ENCODE data around the gene RALB. TPM values are rescaled to one million over a fixed set of nuclear protein-coding genes. Genes with fewer than 3 reads are reported as not detected.

The RALB gene
- total RNA-seq, 4 donors from 2014 or later = 20.1 to 45.0 (median 30.4) TPM

- no peaks in the 10 kb centered on the region for H3K36me3 ChIP-seq
- H3K4me3 ChIP-seq = no peak overlapping the region
- DNase-seq = no peak
- ATAC-seq = no peak
- H3K27me3 ChIP-seq = no peaks in the 10 kb centered on the region
- H3K9me3 ChIP-seq = no peaks in the 10 kb centered on the region
- peaks cover 4% of the 10 kb centered on the region in 2 donors for H3K4me1 ChIP-seq
- intact Hi-C loops (cut with DNase I; ENCODE audit: low total_unique reads) (no loop called here), in situ Hi-C loops (cut with MboI; ENCODE audit: low sequenced_read_pairs in 4 of 4) (no loop called here)
- H3K27ac ChIP-seq = no peak overlapping the region
- no peak for TF ChIP-seq CTCF (IDR thresholded peaks at IDR 0.05 in 4 of 5, conservative IDR thresholded peaks at IDR 0.05 in 1 of 5)
- no peak for TF ChIP-seq POLR2A (IDR thresholded peaks at IDR 0.05)
These were observed 9.5 kb downstream of the RALB start for GRCh38 chr2:120262150-120262549.

- no peak for ATAC-seq
- Histone ChIP-seq H3K36me3 (no peaks in the 10 kb centered on the region), H3K27ac (no peak overlapping the region), H3K27me3 (no peaks in the 10 kb centered on the region), H3K4me3 (no peak overlapping the region), H3K9me3 (no peaks in the 10 kb centered on the region), H3K4me1 (peaks cover 0 to 2% of the 10 kb centered on the region in 2 donors)
- DNase-seq = no peak
- intact Hi-C loops (cut with DNase I; ENCODE audit: low total_unique reads) (no loop called here), in situ Hi-C loops (cut with MboI; ENCODE audit: low sequenced_read_pairs in 4 of 4) (no loop called here)
- TF ChIP-seq POLR2A (IDR thresholded peaks at IDR 0.05) = no peak
- TF ChIP-seq CTCF (IDR thresholded peaks at IDR 0.05 in 4 of 5, conservative IDR thresholded peaks at IDR 0.05 in 1 of 5) = no peak
These were observed 10.2 kb downstream of the RALB start for GRCh38 chr2:120262761-120263428.

GRCh38 chr2:120265006-120265405, 12.4 kb downstream of the RALB start:
- Histone ChIP-seq H3K4me3 (no peak overlapping the region), H3K27ac (no peak overlapping the region), H3K4me1 (no peaks in the 10 kb centered on the region), H3K27me3 (no peaks in the 10 kb centered on the region), H3K36me3 (no peaks in the 10 kb centered on the region), H3K9me3 (no peaks in the 10 kb centered on the region)
- in situ Hi-C loops (cut with MboI; ENCODE audit: low sequenced_read_pairs in 4 of 4) = no loop called here
- no peak for ATAC-seq
- TF ChIP-seq POLR2A (IDR thresholded peaks at IDR 0.05) (no peak), CTCF (IDR thresholded peaks at IDR 0.05 in 4 of 5, conservative IDR thresholded peaks at IDR 0.05 in 1 of 5) (no peak)
- no peak for DNase-seq
- intact Hi-C loops (cut with DNase I; ENCODE audit: low total_unique reads) = no loop called here

- in situ Hi-C loops (cut with MboI; ENCODE audit: low sequenced_read_pairs in 4 of 4) (no loop called here), intact Hi-C loops (cut with DNase I; ENCODE audit: low total_unique reads) (no loop called here)
- no peaks in the 10 kb centered on the region for H3K27me3 ChIP-seq
- H3K4me3 ChIP-seq = no peak overlapping the region
- H3K4me1 ChIP-seq = no peaks in the 10 kb centered on the region
- H3K27ac ChIP-seq = no peak overlapping the region
- no peaks in the 10 kb centered on the region for H3K9me3 ChIP-seq
- no peaks in the 10 kb centered on the region for H3K36me3 ChIP-seq
- DNase-seq (no peak), ATAC-seq (no peak)
- TF ChIP-seq POLR2A (IDR thresholded peaks at IDR 0.05) (no peak), CTCF (IDR thresholded peaks at IDR 0.05 in 4 of 5, conservative IDR thresholded peaks at IDR 0.05 in 1 of 5) (no peak)
These were observed 14.7 kb downstream of the RALB start for GRCh38 chr2:120267348-120267747.
